A549 (cell line): Measurements from ENCODE around the gene DNAH7. TPM values are rescaled to one million over a fixed set of nuclear protein-coding genes. Genes with fewer than 3 reads are reported as not detected.

Experiments
- ATAC-seq, 2 experiments: fragments of 200-7000 bp in 1 of 2; fragments of >200 bp in 1 of 2; cut with Nextera tagmentation in 1 of 2; cut with Tn5 transposase in 1 of 2; 3 replicates each; pipeline versions ENCODE4 v1.8.0 to v1.9.1; 2018 to 2020; ENCODE audit warnings: mild to moderate bottlenecking in 1 of 2, moderate library complexity in 1 of 2
- CTCF ChIA-PET: fragments of 300-600 bp; sonication (Branson Sonifier 250); formaldehyde crosslinking; extraction: SDS; loops from one replicate; lab custom pipeline; 2021; ENCODE audit warnings: antibody characterized with exemption, inconsistent platforms; lab: Yijun Ruan, JAX
- POLR2A ChIA-PET: fragments of 350-600 bp; formaldehyde crosslinking; extraction: SDS; loops from one replicate; lab custom pipeline; 2021; ENCODE audit warnings: antibody characterized with exemption, inconsistent platforms; lab: Yijun Ruan, JAX
- DNase-seq, 2 experiments: peaks; one replicate each; pipeline versions ENCODE4 v3.0.0 to v3.0.0-alpha.2; 2011 to 2016; ENCODE audit warnings: low read depth in 1 of 2, low spot score in 1 of 2
- FAIRE-seq: peaks from 2 replicates; lab custom pipeline; 2011; peaks lifted over from hg19 to GRCh38; lab: Jason Lieb, UNC
- H3K27ac ChIP-seq, 2 experiments: fragments of >200 bp; sonication (Bioruptor Twin); formaldehyde crosslinking; 3 replicates each; pipeline ENCODE4 v1.5.1; 2016 to 2017
- H3K4me1 ChIP-seq: fragments of >200 bp; sonication (Bioruptor Twin); formaldehyde crosslinking; 3 replicates; pipeline ENCODE4 v1.6.1; 2016
- H3K4me2 ChIP-seq: fragments of >200 bp; sonication (Bioruptor Twin); formaldehyde crosslinking; 3 replicates; pipeline ENCODE4 v1.6.1; 2016
- H3K4me3 ChIP-seq: fragments of >200 bp; sonication (Bioruptor Twin); formaldehyde crosslinking; 3 replicates; pipeline ENCODE4 v1.5.1; 2016
- H3K9me3 ChIP-seq: fragments of >200 bp; sonication (Bioruptor Twin); formaldehyde crosslinking; 3 replicates; pipeline ENCODE4 v1.6.1; 2016
- BHLHE40 ChIP-seq: IDR thresholded peaks from 2 replicates; pipeline ENCODE4 v1.6.1; 2012; ENCODE audit warnings: low read depth, low read length, inconsistent platforms
- CBX2 ChIP-seq: fragments of 200-600 bp; sonication (generic); IDR thresholded peaks from 2 replicates; pipeline ENCODE4 v1.6.1; 2016; ENCODE audit warnings: low read depth, mild to moderate bottlenecking, borderline replicate concordance
- CHD2 ChIP-seq: fragments of 150-350 bp; IDR thresholded peaks from 2 replicates; pipeline ENCODE4 v1.6.1; 2014; ENCODE audit warnings: low read length; ENCODE audit not compliant: partially characterized antibody
- CHD4 ChIP-seq: fragments of 200-600 bp; sonication (generic); IDR thresholded peaks from 2 replicates; pipeline ENCODE4 v1.6.1; 2016; ENCODE audit warnings: antibody characterized with exemption, mild to moderate bottlenecking, borderline replicate concordance
- EHF ChIP-seq: fragments of 250-450 bp; sonication (Bioruptor Pico); IDR thresholded peaks from 2 replicates; pipeline ENCODE4 v1.5.0; 2020; ENCODE audit warnings: mild to moderate bottlenecking
- EHMT2 ChIP-seq: fragments of 200-600 bp; sonication (generic); IDR thresholded peaks from 2 replicates; pipeline ENCODE4 v1.6.1; 2016; ENCODE audit warnings: antibody characterized with exemption, low read depth, mild to moderate bottlenecking, moderate library complexity
- EP300 ChIP-seq, 2 experiments: fragments of >200 bp; sonication (Bioruptor Twin); formaldehyde crosslinking; IDR thresholded peaks; 2 replicates in 1 of 2; 3 replicates in 1 of 2; pipeline ENCODE4 v1.6.1; 2016 to 2017
- ESRRA ChIP-seq: fragments of 150-350 bp; IDR thresholded peaks from 2 replicates; pipeline ENCODE4 v1.6.1; 2014; ENCODE audit warnings: mild to moderate bottlenecking, low read length, borderline replicate concordance
- FOSL2 ChIP-seq, 2 experiments: fragments of 450-650 bp in 1 of 2; fragments of >200 bp in 1 of 2; sonication (Bioruptor Twin) in 1 of 2; formaldehyde crosslinking; IDR thresholded peaks; 2 replicates each; pipeline versions ENCODE4 v1.5.0 to v1.6.1; 2016 to 2020; ENCODE audit warnings: mild to moderate bottlenecking in 1 of 2, moderate library complexity in 1 of 2
- FOXS1 ChIP-seq: fragments of 250-450 bp; sonication (Bioruptor Pico); IDR thresholded peaks from 2 replicates; pipeline ENCODE4 v1.5.0; 2020; ENCODE audit warnings: mild to moderate bottlenecking, moderate library complexity
- GATA3 ChIP-seq: IDR thresholded peaks from 2 replicates; pipeline ENCODE4 v1.6.1; 2012; ENCODE audit warnings: borderline replicate concordance
- HEYL ChIP-seq: fragments of 250-450 bp; sonication (Bioruptor Pico); IDR thresholded peaks from 2 replicates; pipeline ENCODE4 v1.8.0; 2021; ENCODE audit warnings: mild to moderate bottlenecking, moderate library complexity
- HMGXB4 ChIP-seq: fragments of 250-450 bp; sonication (Bioruptor Pico); IDR thresholded peaks from 2 replicates; pipeline ENCODE4 v1.5.0; 2021; ENCODE audit warnings: mild to moderate bottlenecking, moderate library complexity, borderline replicate concordance
- HOXA7 ChIP-seq: fragments of 250-450 bp; sonication (Bioruptor Pico); IDR thresholded peaks from 2 replicates; pipeline ENCODE4 v1.5.0; 2020; ENCODE audit warnings: mild to moderate bottlenecking, moderate library complexity
- HOXB5 ChIP-seq: fragments of 250-450 bp; sonication (Bioruptor Pico); IDR thresholded peaks from 2 replicates; pipeline ENCODE4 v1.5.0; 2020; ENCODE audit warnings: mild to moderate bottlenecking, moderate library complexity
- JUN ChIP-seq, 2 experiments: fragments of >200 bp; sonication (Bioruptor Twin); formaldehyde crosslinking; IDR thresholded peaks; 2 replicates in 1 of 2; 3 replicates in 1 of 2; pipeline ENCODE4 v1.6.1; 2016 to 2017
- JUNB ChIP-seq: fragments of >200 bp; sonication (Bioruptor Twin); formaldehyde crosslinking; IDR thresholded peaks from 2 replicates; pipeline ENCODE4 v1.6.1; 2016
- KDM5A ChIP-seq: fragments of 200-600 bp; sonication (generic); IDR thresholded peaks from 2 replicates; pipeline ENCODE4 v1.6.1; 2016; ENCODE audit warnings: antibody characterized with exemption, mild to moderate bottlenecking
- MAFK ChIP-seq: fragments of 450-650 bp; IDR thresholded peaks from 2 replicates; pipeline ENCODE4 v1.6.1; 2014; ENCODE audit not compliant: partially characterized antibody
- MYC ChIP-seq: IDR thresholded peaks from 2 replicates; pipeline ENCODE4 v1.6.1; 2012; ENCODE audit warnings: mild to moderate bottlenecking, inconsistent platforms, low read length, improper control_type of control experiment, borderline replicate concordance
- NPAS2 ChIP-seq: fragments of 250-450 bp; sonication (Bioruptor Pico); IDR thresholded peaks from 2 replicates; pipeline ENCODE4 v1.8.0; 2022; ENCODE audit warnings: mild to moderate bottlenecking, moderate library complexity, borderline replicate concordance
- NR3C1 ChIP-seq: fragments of >200 bp; sonication (Bioruptor Twin); formaldehyde crosslinking; IDR thresholded peaks from 3 replicates; pipeline ENCODE4 v1.6.1; 2017
- PBX3 ChIP-seq: IDR thresholded peaks from 2 replicates; pipeline ENCODE4 v1.6.1; 2012
- PHF8 ChIP-seq: fragments of 200-600 bp; sonication (generic); IDR thresholded peaks from 2 replicates; pipeline ENCODE4 v1.6.1; 2016; ENCODE audit warnings: low read depth, mild to moderate bottlenecking, antibody characterized with exemption, moderate library complexity, borderline replicate concordance
- RARB ChIP-seq: fragments of 250-450 bp; sonication (Bioruptor Pico); IDR thresholded peaks from 2 replicates; pipeline ENCODE4 v1.8.0; 2021; ENCODE audit warnings: mild to moderate bottlenecking, moderate library complexity
- RNF2 ChIP-seq: fragments of 200-600 bp; sonication (generic); IDR thresholded peaks from 2 replicates; pipeline ENCODE4 v1.6.1; 2016; ENCODE audit warnings: low read depth, mild to moderate bottlenecking, antibody characterized with exemption, moderate library complexity, borderline replicate concordance
- USF2 ChIP-seq: fragments of 450-650 bp; IDR thresholded peaks from 2 replicates; pipeline ENCODE4 v1.6.1; 2014; ENCODE audit warnings: antibody characterized with exemption
- ZC3H11A ChIP-seq: fragments of 450-650 bp; IDR thresholded peaks from 2 replicates; pipeline ENCODE4 v1.6.1; 2014; ENCODE audit warnings: antibody characterized with exemption, mild to moderate bottlenecking
- ZFP36 ChIP-seq: fragments of 450-650 bp; IDR thresholded peaks from 2 replicates; pipeline ENCODE4 v1.6.1; 2014; ENCODE audit warnings: borderline replicate concordance; ENCODE audit not compliant: partially characterized antibody
- ZNF302 ChIP-seq: fragments of 250-450 bp; sonication (Bioruptor Pico); IDR thresholded peaks from 2 replicates; pipeline ENCODE4 v1.9.0; 2021; ENCODE audit warnings: inconsistent platforms, mild to moderate bottlenecking, moderate library complexity
- WGBS: methylation state at CpG from one replicate; pipeline ENCODE4 v1.1.6; 2017; ENCODE audit errors: missing lambda C conversion rate; 5-methylcytosine and 5-hydroxymethylcytosine counted together
- polyA plus RNA-seq, 4 experiments: library from polyadenylated mRNA; depleted of rRNA in 3 of 4; stranded (reverse); fragments of >200 nt; fragmentation: RNase III in 1 of 4; extraction: RNeasy Plus Mini Kit Qiagen cat#74134 plus additional on column Dnase treatment in 1 of 4; gene quantifications; 2 replicates in 3 of 4; 3 replicates in 1 of 4; pipeline ENCODE4 v1.2.3, GENCODE V29; 2011 to 2017

The DNAH7 gene
- polyA plus RNA-seq, 2 of the 4 experiments (the other 2 are of a cell fraction): 0.43 to 1.5 TPM

GRCh38 chr2:195967336-195967735 is 101.3 kb downstream of the DNAH7 start:
- ChIA-PET CTCF (no interaction called here), POLR2A (no interaction called here)
- no peak for TF ChIP-seq USF2
- no peak for TF ChIP-seq ZFP36
- no peak for TF ChIP-seq ESRRA
- no peak for TF ChIP-seq FOSL2 (IDR thresholded peaks at IDR 0.05)
- TF ChIP-seq FOSL2 (CRISPR knock-in tag; IDR thresholded peaks at IDR 0.05): no peak
- TF ChIP-seq RNF2: no peak
- TF ChIP-seq RARB (CRISPR knock-in tag): no peak
- TF ChIP-seq CBX2: no peak
- no peak for TF ChIP-seq EHMT2
- no peak for TF ChIP-seq GATA3
- no peak for TF ChIP-seq EHF
- no peak for TF ChIP-seq NPAS2 (CRISPR knock-in tag)
- no peak for TF ChIP-seq BHLHE40
- no peak for TF ChIP-seq NR3C1
- TF ChIP-seq FOXS1 (CRISPR knock-in tag): no peak
- no peak for TF ChIP-seq HOXA7 (CRISPR knock-in tag)
- TF ChIP-seq KDM5A: no peak
- TF ChIP-seq PBX3: no peak
- no peak for TF ChIP-seq JUNB
- TF ChIP-seq HOXB5: no peak
- no peak for TF ChIP-seq EP300 (IDR thresholded peaks at IDR 0.05)
- ATAC-seq (no peak), FAIRE-seq (peak; percentile 49), DNase-seq (no peak)
- H3K4me3 ChIP-seq: no peak overlapping the region
- no peak overlapping the region for H3K4me2 ChIP-seq
- no peaks in the 10 kb centered on the region for H3K9me3 ChIP-seq
- H3K4me1 ChIP-seq: no peaks in the 10 kb centered on the region
- no peak overlapping the region for H3K27ac ChIP-seq
- 34% methylated on average over 2 of the region's 2 CpGs for WGBS

GRCh38 chr2:195961873-195962272 is 106.8 kb downstream of the DNAH7 start:
- TF ChIP-seq JUN (IDR thresholded peaks at IDR 0.05) (no peak), HOXB5 (no peak), ZNF302 (CRISPR knock-in tag) (no peak), PHF8 (no peak), GATA3 (no peak), MAFK (no peak), EP300 (IDR thresholded peaks at IDR 0.05) (no peak), ESRRA (no peak), CHD2 (no peak), CHD4 (no peak), RARB (CRISPR knock-in tag) (no peak), HEYL (no peak), MYC (no peak), HMGXB4 (CRISPR knock-in tag) (no peak), ZC3H11A (no peak)
- TF ChIP-seq, all 56 proteins: peak for 0

More at GRCh38 chr2:195961873-195962272, 106.8 kb downstream of the DNAH7 start:
- DNase-seq (no peak), ATAC-seq (no peak), FAIRE-seq (no peak)
- ChIA-PET POLR2A (no interaction called here), CTCF (no interaction called here)
- Histone ChIP-seq H3K27ac (no peak overlapping the region), H3K4me2 (no peak overlapping the region), H3K4me1 (no peaks in the 10 kb centered on the region), H3K9me3 (no peaks in the 10 kb centered on the region), H3K4me3 (no peak overlapping the region)
- 46% methylated on average over 5 of the region's 5 CpGs for WGBS
